Vagina (tissue), 2 donors: ENCODE measurements around the gene TRIM65. TPM values are rescaled to one million over a fixed set of nuclear protein-coding genes. Genes with fewer than 3 reads are reported as not detected.
"Not testable (repeated sequence)": the region's sequence is repeated elsewhere in the genome, so short reads cannot be mapped to it uniquely, and the experiment has no call there.

ENCODE experiments used
- DNase-seq, 2 donors: peaks; one replicate each; pipeline ENCODE4 v3.0.0-alpha.2; 2017; ENCODE audit errors: extremely low spot score in 2 of 2
- H3K27ac ChIP-seq: fragments of 200-600 bp; sonication (generic); one replicate; pipeline ENCODE4 v1.5.1; 2019
- H3K27me3 ChIP-seq: fragments of 200-600 bp; sonication (generic); one replicate; pipeline ENCODE4 v1.5.1; 2019
- H3K36me3 ChIP-seq, 2 donors: fragments of 200-600 bp; sonication (generic); one replicate each; pipeline ENCODE4 v1.5.1; 2017 to 2019
- H3K4me1 ChIP-seq: fragments of 200-600 bp; sonication (generic); one replicate; pipeline ENCODE4 v1.5.1; 2019
- H3K4me3 ChIP-seq, 2 donors: fragments of 200-600 bp; sonication (generic); 1 replicate in 1 of 2; 2 replicates in 1 of 2; pipeline ENCODE4 v1.5.1; 2016 to 2019
- H3K9me3 ChIP-seq: fragments of 200-600 bp; sonication (generic); one replicate; pipeline ENCODE4 v1.5.1; 2019
- CTCF ChIP-seq, 3 experiments: fragments of 450-650 bp in 2 of 3; fragments of 200-600 bp in 1 of 3; sonication (generic) in 1 of 3; IDR thresholded peaks; one replicate each; pipeline ENCODE4 v1.5.1; 2017 to 2019; ENCODE audit warnings: antibody characterized with exemption in 3 of 3, mild to moderate bottlenecking in 2 of 3, moderate library complexity in 2 of 3
- POLR2A ChIP-seq, 2 donors: fragments of 450-650 bp; IDR thresholded peaks; one replicate each; pipeline ENCODE4 v1.6.1; 2017; ENCODE audit warnings: antibody characterized with exemption in 2 of 2, mild to moderate bottlenecking in 2 of 2, moderate library complexity in 2 of 2
- POLR2AphosphoS5 ChIP-seq, 2 donors: sonication (generic); formaldehyde crosslinking; IDR thresholded peaks; one replicate each; pipeline ENCODE4 v1.9.0; 2017; ENCODE audit warnings: antibody characterized with exemption in 2 of 2, mild to moderate bottlenecking in 2 of 2, low read depth in 1 of 2; ENCODE audit not compliant: insufficient read depth in 1 of 2
- intact Hi-C: fragments of 100-400 bp; cut with DNase I; formaldehyde crosslinking; loops from one replicate; pipeline ENCODE4 v1.15.1; 2023
- total RNA-seq: library from RNA; depleted of rRNA; stranded (reverse); fragments of >200 nt; gene quantifications from one replicate; pipeline ENCODE4 v1.2.3, GENCODE V29; 2016

The TRIM65 gene
- total RNA-seq, 1 donor from 2014 or later: 59.9 TPM

GRCh38 chr17:75855310-75856061 is 41.3 kb downstream of the TRIM65 start, which contains the start of gene WBP2:
TSS of gene WBP2 (minus strand) at chr17:75855335. CDS start at chr17:75855297, 38 bp downstream.
- no peaks in the 10 kb centered on the region for H3K27me3 ChIP-seq
- peak within 1 kb of the TSS; percentile 81 to 97 for H3K4me3 ChIP-seq
- peaks cover 0 to 15% of the 10 kb centered on the region in 2 donors for H3K36me3 ChIP-seq
- peak within 1 kb of the TSS; percentile 98 for H3K27ac ChIP-seq
- TF ChIP-seq CTCF (IDR thresholded peaks at IDR 0.05): peak in 2 of 3 experiments; percentile 5 to 43
- peak; percentile 100 for TF ChIP-seq POLR2AphosphoS5 (IDR thresholded peaks at IDR 0.05; ENCODE audit: insufficient read depth in 1 of 2, low read depth in 1 of 2)
- peak; percentile 95 to 97 for TF ChIP-seq POLR2A (IDR thresholded peaks at IDR 0.05)
- H3K4me1 ChIP-seq: peaks cover 38% of the 10 kb centered on the region
- intact Hi-C loops: loop anchor here (2.0 kb wide), 1 partner anchor 21 kb away; no protein-coding TSS in a partner anchor
- H3K9me3 ChIP-seq: no peaks in the 10 kb centered on the region
- DNase-seq: peak; percentile 100

- TF ChIP-seq CTCF (IDR thresholded peaks at IDR 0.05) (no peak), POLR2A (IDR thresholded peaks at IDR 0.05) (peak in 1 of 2 donors; percentile 92)
- H3K27ac ChIP-seq: peak overlapping the region; percentile 98
- intact Hi-C loops: loop anchor here (2.0 kb wide), 1 partner anchor 22 kb away; no protein-coding TSS in a partner anchor
- H3K36me3 ChIP-seq: peaks cover 0 to 21% of the 10 kb centered on the region in 2 donors
- peak overlapping the region; percentile 81 to 97 for H3K4me3 ChIP-seq
- no peaks in the 10 kb centered on the region for H3K27me3 ChIP-seq
- no peaks in the 10 kb centered on the region for H3K9me3 ChIP-seq
- no peak for DNase-seq
- peaks cover 38% of the 10 kb centered on the region for H3K4me1 ChIP-seq
Observed at GRCh38 chr17:75854881-75855309, 41.9 kb downstream of the TRIM65 start.

GRCh38 chr17:75854101-75854748 is 42.5 kb downstream of the TRIM65 start:
- DNase-seq: no peak
- peaks cover 0 to 28% of the 10 kb centered on the region in 2 donors for H3K36me3 ChIP-seq
- intact Hi-C loops: loop anchor here (2.0 kb wide), 1 partner anchor 23 kb away; no protein-coding TSS in a partner anchor
- no peaks in the 10 kb centered on the region for H3K27me3 ChIP-seq
- H3K4me1 ChIP-seq: peaks cover 44% of the 10 kb centered on the region
- peak overlapping the region; percentile 98 for H3K27ac ChIP-seq
- no peak for TF ChIP-seq POLR2A (IDR thresholded peaks at IDR 0.05)
- TF ChIP-seq CTCF (IDR thresholded peaks at IDR 0.05): no peak
- peak; percentile 15 to 58 for TF ChIP-seq POLR2AphosphoS5 (IDR thresholded peaks at IDR 0.05; ENCODE audit: insufficient read depth in 1 of 2, low read depth in 1 of 2)
- peak overlapping the region; percentile 81 to 97 for H3K4me3 ChIP-seq
- H3K9me3 ChIP-seq: no peaks in the 10 kb centered on the region

- Histone ChIP-seq H3K27me3 (no peaks in the 10 kb centered on the region), H3K9me3 (no peaks in the 10 kb centered on the region), H3K4me1 (peaks cover 52% of the 10 kb centered on the region), H3K27ac (peak overlapping the region; percentile 98), H3K4me3 (peak overlapping the region in 1 of 2 donors; percentile 81), H3K36me3 (peaks cover 0 to 35% of the 10 kb centered on the region in 2 donors)
- intact Hi-C loops: no loop called here
- DNase-seq: no peak
- TF ChIP-seq POLR2AphosphoS5 (IDR thresholded peaks at IDR 0.05; ENCODE audit: insufficient read depth in 1 of 2, low read depth in 1 of 2) (no peak), POLR2A (IDR thresholded peaks at IDR 0.05) (no peak), CTCF (IDR thresholded peaks at IDR 0.05) (no peak)
Observed at GRCh38 chr17:75853433-75853832, 43.3 kb downstream of the TRIM65 start.

- Histone ChIP-seq H3K4me1 (peaks cover 68% of the 10 kb centered on the region), H3K36me3 (peaks cover 8 to 53% of the 10 kb centered on the region in 2 donors)
- intact Hi-C loops, H3K4me3 ChIP-seq, H3K27ac ChIP-seq, H3K27me3 ChIP-seq, H3K9me3 ChIP-seq, DNase-seq: not testable (repeated sequence)
Observed at GRCh38 chr17:75851693-75851991, 45.1 kb downstream of the TRIM65 start.
